Measurements from ENCODE around the gene C11orf21. TPM values are rescaled to one million over a fixed set of nuclear protein-coding genes. Genes with fewer than 3 reads are reported as not detected.

Gene C11orf21
- total RNA-seq (2022) (0.09 and 0.21 TPM in 2 replicates), Bru-seq, nascent RNA (percentile 21 among the genes with signal in this experiment), BruChase-seq, experiment 1, labeled RNA remaining after a 2-hour chase (percentile 18 among the genes with signal in this experiment), BruChase-seq, experiment 2, labeled RNA remaining after a 6-hour chase (percentile 24 among the genes with signal in this experiment)
- long read RNA-seq = 0 reads

DNA sequence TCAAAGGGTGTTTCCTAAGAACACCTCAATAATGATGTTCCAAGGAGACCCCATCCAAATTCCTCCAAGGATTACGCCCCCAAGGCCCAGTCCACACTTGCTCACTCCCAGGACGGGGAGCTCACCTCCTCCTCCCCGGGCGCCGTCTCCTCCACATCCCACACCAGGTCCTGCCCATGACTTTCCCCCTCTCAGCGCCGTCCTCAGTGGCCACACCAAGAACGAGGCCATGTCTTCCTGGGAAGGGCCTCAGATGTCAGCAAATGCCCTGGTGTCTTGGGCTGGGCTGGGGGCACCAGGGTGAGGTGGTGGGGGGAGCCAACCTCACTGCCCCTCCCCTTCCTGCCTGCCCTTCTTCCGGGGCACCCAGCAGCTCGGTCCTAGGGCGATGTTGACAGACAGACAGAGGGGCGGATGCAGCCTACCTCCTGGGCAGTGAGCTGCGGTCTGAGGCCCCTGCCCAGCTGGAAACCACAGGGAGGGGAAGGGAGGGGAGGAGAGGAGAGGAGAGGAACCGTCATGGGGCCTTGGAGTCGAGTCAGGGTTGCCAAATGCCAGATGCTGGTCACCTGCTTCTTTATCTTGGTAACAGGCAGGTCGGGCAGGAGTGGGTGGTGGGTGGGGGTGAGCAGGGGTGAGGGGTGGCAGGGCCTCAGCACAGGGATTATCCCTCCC is at the start of gene C11orf21, which contains the start of gene TSPAN32:
TSS of gene C11orf21 (minus strand) at position 288 of the 675 bp plus-strand sequence. CDS start at position 178, 110 bp downstream.
TSS of gene TSPAN32 (plus strand) at position 383 of the 675 bp plus-strand sequence. CDS start at position 520, 137 bp downstream.
- Mint-ChIP-seq H3K27ac (ENCODE audit: unreplicated experiment) (peak within 1 kb of the TSS; percentile 79), H3K4me1 (ENCODE audit: low read depth, unreplicated experiment) (peaks cover 7% of the 10 kb centered on the region), H3K9me3 (ENCODE audit: unreplicated experiment) (no peaks in the 10 kb centered on the region), H3K4me3 (ENCODE audit: unreplicated experiment) (no peak within 1 kb of the TSS), H3K27me3 (ENCODE audit: insufficient read depth, unreplicated experiment) (no peaks in the 10 kb centered on the region), H3K36me3 (ENCODE audit: insufficient read depth, unreplicated experiment) (no peaks in the 10 kb centered on the region)
- no peaks in the 10 kb centered on the region for H3K27me3 ChIP-seq (replicated peaks; ENCODE audit: control insufficient read depth, insufficient read depth, low read length)
- TF ChIP-seq, protein P1, sequence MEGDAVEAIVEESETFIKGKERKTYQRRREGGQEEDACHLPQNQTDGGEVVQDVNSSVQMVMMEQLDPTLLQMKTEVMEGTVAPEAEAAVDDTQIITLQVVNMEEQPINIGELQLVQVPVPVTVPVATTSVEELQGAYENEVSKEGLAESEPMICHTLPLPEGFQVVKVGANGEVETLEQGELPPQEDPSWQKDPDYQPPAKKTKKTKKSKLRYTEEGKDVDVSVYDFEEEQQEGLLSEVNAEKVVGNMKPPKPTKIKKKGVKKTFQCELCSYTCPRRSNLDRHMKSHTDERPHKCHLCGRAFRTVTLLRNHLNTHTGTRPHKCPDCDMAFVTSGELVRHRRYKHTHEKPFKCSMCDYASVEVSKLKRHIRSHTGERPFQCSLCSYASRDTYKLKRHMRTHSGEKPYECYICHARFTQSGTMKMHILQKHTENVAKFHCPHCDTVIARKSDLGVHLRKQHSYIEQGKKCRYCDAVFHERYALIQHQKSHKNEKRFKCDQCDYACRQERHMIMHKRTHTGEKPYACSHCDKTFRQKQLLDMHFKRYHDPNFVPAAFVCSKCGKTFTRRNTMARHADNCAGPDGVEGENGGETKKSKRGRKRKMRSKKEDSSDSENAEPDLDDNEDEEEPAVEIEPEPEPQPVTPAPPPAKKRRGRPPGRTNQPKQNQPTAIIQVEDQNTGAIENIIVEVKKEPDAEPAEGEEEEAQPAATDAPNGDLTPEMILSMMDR (IDR thresholded peaks at IDR 0.05; ENCODE audit: insufficient read depth in 1 of 2, low read depth in 1 of 2, low read length in 1 of 2, severe bottlenecking in 1 of 2, unreplicated experiment in 1 of 2) = no peak
- DNase-seq = no peak
- no peak within 1 kb of the TSS for H3K4me3 ChIP-seq (ENCODE audit: low read depth, low read length)
- POLR2A ChIA-PET = interaction anchor here (1.9 kb wide), 1 partner anchor 76 kb away, joined by 18 read pairs; the partner anchor contains the start of gene CD81
- CTCF ChIA-PET = interaction anchor here (0.6 to 9.8 kb wide), 6 partner anchors 98 to 1853 kb away, joined by 3 to 128 read pairs (median 6); partner anchors contain the start of gene TSSC4
- no peaks in the 10 kb centered on the region for H3K36me3 ChIP-seq (ENCODE audit: control insufficient read depth, insufficient read depth, low read length)
- intact Hi-C loops (cut with micrococcal nuclease; ENCODE audit: unreplicated experiment) = loop anchor here (2.0 kb wide), 1 partner anchor 33 kb away; no protein-coding TSS in a partner anchor
- peaks cover 54% of the 10 kb centered on the region for H3K4me1 ChIP-seq
- no TSS peak for BruUV-seq (replicated peaks)
- H3K9me3 ChIP-seq = no peaks in the 10 kb centered on the region

DNA sequence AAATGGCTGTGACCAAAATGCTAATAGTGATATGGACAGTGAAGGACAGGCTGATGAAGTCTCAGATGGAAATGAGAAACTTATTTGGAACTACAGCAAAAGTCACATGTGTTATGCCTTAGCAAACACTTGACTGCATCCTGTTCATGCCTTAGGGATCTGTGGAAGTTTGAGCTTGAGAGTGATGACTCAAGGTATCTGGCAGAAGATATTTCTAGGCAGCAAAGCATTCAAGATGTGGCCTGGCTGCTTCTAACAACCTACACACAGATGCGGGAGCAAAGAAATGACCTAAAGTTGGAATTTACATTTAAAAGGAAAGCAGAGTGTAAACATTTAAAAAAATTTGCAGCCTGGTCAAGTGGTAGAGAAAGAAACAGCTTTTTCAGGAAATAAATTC is 47.3 kb upstream of the C11orf21 start:
- no peaks in the 10 kb centered on the region for H3K27me3 ChIP-seq (replicated peaks; ENCODE audit: control insufficient read depth, insufficient read depth, low read length)
- no peaks in the 10 kb centered on the region for H3K36me3 Mint-ChIP-seq (ENCODE audit: insufficient read depth, unreplicated experiment)
- H3K4me1 ChIP-seq = peaks cover 17% of the 10 kb centered on the region
- BruUV-seq (replicated peaks) = no TSS peak
- no peak overlapping the region for H3K4me3 ChIP-seq (ENCODE audit: low read depth, low read length)
- peaks cover 15% of the 10 kb centered on the region for H3K9me3 ChIP-seq
- ChIA-PET POLR2A (no interaction called here), CTCF (no interaction called here)
- TF ChIP-seq, protein P1 (IDR thresholded peaks at IDR 0.05; ENCODE audit: insufficient read depth in 1 of 2, low read depth in 1 of 2, low read length in 1 of 2, severe bottlenecking in 1 of 2, unreplicated experiment in 1 of 2) = no peak
- H3K4me3 Mint-ChIP-seq (ENCODE audit: unreplicated experiment) = no peak overlapping the region
- peaks cover 21% of the 10 kb centered on the region for H3K4me1 Mint-ChIP-seq (ENCODE audit: low read depth, unreplicated experiment)
- H3K27me3 Mint-ChIP-seq (ENCODE audit: insufficient read depth, unreplicated experiment) = peaks cover 6% of the 10 kb centered on the region
- H3K9me3 Mint-ChIP-seq (ENCODE audit: unreplicated experiment) = peaks cover 17% of the 10 kb centered on the region
- H3K36me3 ChIP-seq (ENCODE audit: control insufficient read depth, insufficient read depth, low read length) = no peaks in the 10 kb centered on the region
- H3K27ac Mint-ChIP-seq (ENCODE audit: unreplicated experiment) = no peak overlapping the region
- no peak for DNase-seq
- intact Hi-C loops (cut with micrococcal nuclease; ENCODE audit: unreplicated experiment) = no loop called here

DNA sequence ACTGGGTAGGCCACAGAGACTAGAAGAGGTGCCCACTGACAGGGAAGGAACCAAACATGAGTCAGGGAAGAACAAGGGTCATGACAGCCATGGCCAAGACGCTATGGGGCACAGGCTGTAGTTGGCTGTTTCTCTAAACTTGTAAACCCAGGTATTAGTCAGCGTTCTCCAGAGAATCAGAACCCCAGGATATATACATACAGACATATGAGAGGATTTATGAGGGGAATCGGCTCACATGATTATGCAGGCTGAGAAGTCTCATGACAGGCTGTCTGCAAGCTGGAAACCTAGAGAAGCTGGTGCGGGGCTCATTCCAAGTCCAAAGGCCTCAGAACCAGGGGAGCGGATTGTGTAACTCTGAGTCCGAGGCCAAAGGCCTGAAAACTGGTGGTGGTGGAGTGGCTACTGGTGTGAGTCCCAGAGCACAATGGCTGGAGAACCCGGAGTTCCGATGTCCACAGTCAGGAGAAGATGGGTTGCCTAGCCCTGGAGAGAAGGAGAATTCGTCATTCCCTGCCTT is 45.7 kb upstream of the C11orf21 start:
- H3K9me3 ChIP-seq = peaks cover 15% of the 10 kb centered on the region
- H3K36me3 ChIP-seq (ENCODE audit: control insufficient read depth, insufficient read depth, low read length) = no peaks in the 10 kb centered on the region
- Mint-ChIP-seq H3K4me3 (ENCODE audit: unreplicated experiment) (no peak overlapping the region), H3K9me3 (ENCODE audit: unreplicated experiment) (peaks cover 17% of the 10 kb centered on the region), H3K4me1 (ENCODE audit: low read depth, unreplicated experiment) (peaks cover 11% of the 10 kb centered on the region), H3K36me3 (ENCODE audit: insufficient read depth, unreplicated experiment) (no peaks in the 10 kb centered on the region), H3K27ac (ENCODE audit: unreplicated experiment) (no peak overlapping the region), H3K27me3 (ENCODE audit: insufficient read depth, unreplicated experiment) (peaks cover 11% of the 10 kb centered on the region)
- H3K4me1 ChIP-seq = peaks cover 15% of the 10 kb centered on the region
- DNase-seq = no peak
- intact Hi-C loops (cut with micrococcal nuclease; ENCODE audit: unreplicated experiment) = no loop called here
- POLR2A ChIA-PET = no interaction called here
- H3K27me3 ChIP-seq (replicated peaks; ENCODE audit: control insufficient read depth, insufficient read depth, low read length) = no peaks in the 10 kb centered on the region
- CTCF ChIA-PET = no interaction called here
- no peak overlapping the region for H3K4me3 ChIP-seq (ENCODE audit: low read depth, low read length)
- BruUV-seq (replicated peaks) = no TSS peak
- TF ChIP-seq, protein P1 (IDR thresholded peaks at IDR 0.05; ENCODE audit: insufficient read depth in 1 of 2, low read depth in 1 of 2, low read length in 1 of 2, severe bottlenecking in 1 of 2, unreplicated experiment in 1 of 2) = no peak

Data from Caco-2 (cell line).